ENCODE data around the gene PFKP.

Gene PFKP

GRCh38 chr10:3099291-3100092, 32.1 kb downstream of the PFKP start:
- ChIA-PET POLR2A (no interaction called here), CTCF (no interaction called here)
- DNase-seq (ENCODE audit: extremely low spot score), result no peak
- no peak for TF ChIP-seq CTCF (IDR thresholded peaks at IDR 0.05; ENCODE audit: control extremely low read depth, extremely low read depth, low read depth, missing control alignments)

- ChIA-PET POLR2A (interaction anchor here (0.6 kb wide), 1 partner anchor 22 kb away, joined by 8 read pairs; no protein-coding TSS in a partner anchor), CTCF (no interaction called here)
- TF ChIP-seq CTCF (IDR thresholded peaks at IDR 0.05; ENCODE audit: control extremely low read depth, extremely low read depth, low read depth, missing control alignments), result no peak
- DNase-seq (ENCODE audit: extremely low spot score), result no peak
Measured at GRCh38 chr10:3100093-3100792, 32.9 kb downstream of the PFKP start.

- TF ChIP-seq CTCF (IDR thresholded peaks at IDR 0.05; ENCODE audit: control extremely low read depth, extremely low read depth, low read depth, missing control alignments), result no peak
- POLR2A ChIA-PET, result interaction anchor here (0.6 kb wide), 2 partner anchors 22 to 41 kb away, joined by 8 to 11 read pairs; no protein-coding TSS in a partner anchor
- CTCF ChIA-PET, result no interaction called here
- DNase-seq (ENCODE audit: extremely low spot score), result no peak
Measured at GRCh38 chr10:3100856-3101640, 33.7 kb downstream of the PFKP start.

- ChIA-PET POLR2A (no interaction called here), CTCF (no interaction called here)
- no peak for DNase-seq (ENCODE audit: extremely low spot score)
- no peak for TF ChIP-seq CTCF (IDR thresholded peaks at IDR 0.05; ENCODE audit: control extremely low read depth, extremely low read depth, low read depth, missing control alignments)
Measured at GRCh38 chr10:3102720-3103427, 35.5 kb downstream of the PFKP start.

- ChIA-PET CTCF (no interaction called here), POLR2A (no interaction called here)
- no peak for TF ChIP-seq CTCF (IDR thresholded peaks at IDR 0.05; ENCODE audit: control extremely low read depth, extremely low read depth, low read depth, missing control alignments)
- no peak for DNase-seq (ENCODE audit: extremely low spot score)
Measured at GRCh38 chr10:3103646-3104045, 36.3 kb downstream of the PFKP start.

Data from GM10248 (cell line).